ENCODE measurements around the gene CXCL8.

DNA sequence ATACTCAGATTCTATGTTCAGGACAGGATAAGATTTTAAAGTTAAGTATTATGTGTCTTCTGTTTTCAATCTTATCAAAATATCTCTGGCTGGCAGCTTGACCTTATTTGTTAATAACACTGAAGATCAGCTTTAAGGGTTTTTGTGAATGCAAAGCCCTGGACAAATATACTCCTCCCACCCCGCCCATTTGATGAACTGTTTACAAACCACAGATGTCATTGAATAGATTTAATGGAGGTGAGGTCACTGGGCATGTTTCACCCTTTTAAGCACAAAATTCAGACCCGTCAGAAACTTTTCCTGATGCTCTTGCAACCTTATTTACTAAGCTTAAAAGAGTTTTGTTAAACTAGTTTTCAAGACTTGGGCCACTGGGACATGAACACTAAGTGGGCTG, 10.1 kb upstream of the CXCL8 start:
- TF ChIP-seq POLR2A (IDR thresholded peaks at IDR 0.05) (no peak), EP300 (IDR thresholded peaks at IDR 0.05) (no peak)
- TF ChIP-seq, protein P1, sequence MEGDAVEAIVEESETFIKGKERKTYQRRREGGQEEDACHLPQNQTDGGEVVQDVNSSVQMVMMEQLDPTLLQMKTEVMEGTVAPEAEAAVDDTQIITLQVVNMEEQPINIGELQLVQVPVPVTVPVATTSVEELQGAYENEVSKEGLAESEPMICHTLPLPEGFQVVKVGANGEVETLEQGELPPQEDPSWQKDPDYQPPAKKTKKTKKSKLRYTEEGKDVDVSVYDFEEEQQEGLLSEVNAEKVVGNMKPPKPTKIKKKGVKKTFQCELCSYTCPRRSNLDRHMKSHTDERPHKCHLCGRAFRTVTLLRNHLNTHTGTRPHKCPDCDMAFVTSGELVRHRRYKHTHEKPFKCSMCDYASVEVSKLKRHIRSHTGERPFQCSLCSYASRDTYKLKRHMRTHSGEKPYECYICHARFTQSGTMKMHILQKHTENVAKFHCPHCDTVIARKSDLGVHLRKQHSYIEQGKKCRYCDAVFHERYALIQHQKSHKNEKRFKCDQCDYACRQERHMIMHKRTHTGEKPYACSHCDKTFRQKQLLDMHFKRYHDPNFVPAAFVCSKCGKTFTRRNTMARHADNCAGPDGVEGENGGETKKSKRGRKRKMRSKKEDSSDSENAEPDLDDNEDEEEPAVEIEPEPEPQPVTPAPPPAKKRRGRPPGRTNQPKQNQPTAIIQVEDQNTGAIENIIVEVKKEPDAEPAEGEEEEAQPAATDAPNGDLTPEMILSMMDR (IDR thresholded peaks at IDR 0.05) = no peak
